OCI-LY1 (cell line): ENCODE measurements around the gene CTNND2.

Source experiments
- EZH2 ChIP-seq: fragments of 200-600 bp; sonication (generic), shearing (Covaris generic); IDR thresholded peaks from 2 replicates; pipeline ENCODE4 v1.8.0; 2017; ENCODE audit warnings: borderline replicate concordance, mixed run types, mild to moderate bottlenecking, antibody characterized with exemption, low read length, moderate library complexity, mixed read lengths
- TF ChIP-seq, protein P1 (sequence below): fragments of 200-600 bp; sonication (generic), shearing (Covaris generic); IDR thresholded peaks from 2 replicates; pipeline ENCODE4 v1.5.1; 2017; ENCODE audit warnings: mild to moderate bottlenecking, antibody characterized with exemption, low read length, moderate library complexity, mixed read lengths

DNA sequence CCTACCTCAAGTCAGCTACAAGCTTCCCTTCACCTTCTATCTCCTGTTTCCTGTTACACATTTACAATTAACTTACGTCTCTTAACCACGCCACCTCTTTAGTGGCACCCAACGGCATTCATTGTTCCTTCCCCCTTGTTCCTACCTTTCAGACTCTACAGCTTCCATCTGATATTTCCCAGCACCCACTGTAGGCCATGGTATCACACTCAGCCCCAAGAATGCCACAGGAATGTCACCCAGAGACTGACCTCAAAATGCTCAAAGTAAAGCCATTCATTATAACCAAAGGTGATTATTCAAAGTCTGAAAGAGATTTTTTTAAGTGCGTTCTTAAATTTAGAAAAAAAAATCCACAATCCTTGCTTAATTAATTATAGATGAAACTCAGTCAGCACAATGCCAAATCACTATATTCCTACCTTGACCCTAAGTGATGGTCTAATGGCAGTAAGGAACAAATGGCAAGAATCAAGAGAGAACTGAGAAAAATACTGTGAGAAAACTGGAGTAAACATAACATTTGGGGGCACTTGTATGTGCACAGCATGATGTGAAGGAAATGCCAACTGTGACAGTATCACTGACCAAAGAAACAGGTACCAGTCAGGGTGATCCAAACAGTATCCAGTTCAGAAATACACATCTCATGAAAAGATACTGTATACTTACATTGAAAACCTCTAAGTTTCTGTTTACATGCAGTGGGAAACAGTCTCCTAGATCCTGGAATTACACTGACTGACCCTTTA lies 52.1 kb downstream of the CTNND2 start:
- TF ChIP-seq, protein P1, sequence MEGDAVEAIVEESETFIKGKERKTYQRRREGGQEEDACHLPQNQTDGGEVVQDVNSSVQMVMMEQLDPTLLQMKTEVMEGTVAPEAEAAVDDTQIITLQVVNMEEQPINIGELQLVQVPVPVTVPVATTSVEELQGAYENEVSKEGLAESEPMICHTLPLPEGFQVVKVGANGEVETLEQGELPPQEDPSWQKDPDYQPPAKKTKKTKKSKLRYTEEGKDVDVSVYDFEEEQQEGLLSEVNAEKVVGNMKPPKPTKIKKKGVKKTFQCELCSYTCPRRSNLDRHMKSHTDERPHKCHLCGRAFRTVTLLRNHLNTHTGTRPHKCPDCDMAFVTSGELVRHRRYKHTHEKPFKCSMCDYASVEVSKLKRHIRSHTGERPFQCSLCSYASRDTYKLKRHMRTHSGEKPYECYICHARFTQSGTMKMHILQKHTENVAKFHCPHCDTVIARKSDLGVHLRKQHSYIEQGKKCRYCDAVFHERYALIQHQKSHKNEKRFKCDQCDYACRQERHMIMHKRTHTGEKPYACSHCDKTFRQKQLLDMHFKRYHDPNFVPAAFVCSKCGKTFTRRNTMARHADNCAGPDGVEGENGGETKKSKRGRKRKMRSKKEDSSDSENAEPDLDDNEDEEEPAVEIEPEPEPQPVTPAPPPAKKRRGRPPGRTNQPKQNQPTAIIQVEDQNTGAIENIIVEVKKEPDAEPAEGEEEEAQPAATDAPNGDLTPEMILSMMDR = no peak
- TF ChIP-seq EZH2 = no peak
